ENCODE measurements around the gene ZFP36. TPM values are rescaled to one million over a fixed set of nuclear protein-coding genes. Genes with fewer than 3 reads are reported as not detected.

ZFP36 gene
- total RNA-seq, 2 experiments from 2014 or later, result 1,278 to 1,362 TPM

DNA sequence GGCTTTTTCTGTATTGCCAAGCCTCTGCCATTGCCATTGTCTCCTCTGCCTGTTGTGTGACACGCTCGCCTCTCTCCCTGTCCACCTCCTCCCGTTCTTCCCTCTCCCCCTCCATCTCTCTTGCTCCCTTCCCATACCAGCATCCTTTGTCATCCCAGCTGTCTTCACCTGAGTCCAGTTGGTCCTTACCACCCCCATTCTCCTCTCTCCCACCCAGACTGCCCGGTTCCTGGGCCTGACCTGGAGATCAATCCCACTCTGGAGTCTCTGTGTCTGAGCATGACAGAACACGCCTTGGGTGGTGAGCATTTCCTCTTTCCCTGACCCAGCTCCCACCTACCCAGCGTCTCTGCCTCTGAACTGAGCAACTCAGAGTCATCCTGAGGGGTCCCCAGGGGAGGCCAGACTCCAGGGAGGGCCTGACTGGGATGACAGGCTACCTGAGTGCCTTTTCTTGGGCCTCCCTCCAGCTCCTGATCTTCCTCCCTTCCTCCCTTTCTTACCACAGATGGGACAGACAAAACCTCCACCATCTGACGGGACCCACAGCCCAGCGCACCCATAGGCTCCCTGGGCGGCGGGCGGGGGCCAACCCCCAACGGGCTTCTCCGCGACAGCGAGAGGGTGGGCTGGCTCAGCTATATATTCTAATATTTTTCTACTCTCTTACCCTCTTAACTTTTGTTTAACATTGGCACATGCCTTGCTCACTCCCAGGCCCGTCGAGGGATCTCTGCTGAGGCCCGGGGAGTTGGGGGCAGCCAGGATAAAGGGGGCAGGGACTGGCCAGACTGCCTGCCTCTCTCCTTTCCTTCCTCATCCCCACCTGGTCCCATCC, 23.4 kb upstream of the ZFP36 start:
- peaks cover 89% of the 10 kb centered on the region for H3K36me3 ChIP-seq (ENCODE audit: insufficient read depth, low read length)
- POLR2A ChIA-PET, result interaction anchor here (0.9 to 1.2 kb wide), 2 partner anchors 9 to 29 kb away, joined by 3 to 4 read pairs; partner anchors contain the start of gene PLEKHG2
- ATAC-seq (ENCODE audit: poor library complexity) (no peak), DNase-seq (no peak)
- Mint-ChIP-seq H3K9me3 (no peaks in the 10 kb centered on the region), H3K4me3 (no peak overlapping the region), H3K36me3 (ENCODE audit: low read depth) (peaks cover 94% of the 10 kb centered on the region), H3K4me1 (ENCODE audit: low read depth) (no peaks in the 10 kb centered on the region), H3K27me3 (no peaks in the 10 kb centered on the region), H3K27ac (peak overlapping the region; percentile 30)
- H3K27me3 ChIP-seq (ENCODE audit: control insufficient read depth in 1 of 2, insufficient read depth in 2 of 2, low read length in 2 of 2), result no peaks in the 10 kb centered on the region
- CTCF ChIA-PET, result no interaction called here
- intact Hi-C loops (cut with DNase I, micrococcal nuclease), result no loop called here
- no peaks in the 10 kb centered on the region for H3K9me3 ChIP-seq (ENCODE audit: control insufficient read depth in 1 of 2, insufficient read depth in 1 of 2, low read length in 2 of 2)
- H3K4me1 ChIP-seq (ENCODE audit: insufficient read depth, low read length), result no peaks in the 10 kb centered on the region
- TF ChIP-seq, protein P1, sequence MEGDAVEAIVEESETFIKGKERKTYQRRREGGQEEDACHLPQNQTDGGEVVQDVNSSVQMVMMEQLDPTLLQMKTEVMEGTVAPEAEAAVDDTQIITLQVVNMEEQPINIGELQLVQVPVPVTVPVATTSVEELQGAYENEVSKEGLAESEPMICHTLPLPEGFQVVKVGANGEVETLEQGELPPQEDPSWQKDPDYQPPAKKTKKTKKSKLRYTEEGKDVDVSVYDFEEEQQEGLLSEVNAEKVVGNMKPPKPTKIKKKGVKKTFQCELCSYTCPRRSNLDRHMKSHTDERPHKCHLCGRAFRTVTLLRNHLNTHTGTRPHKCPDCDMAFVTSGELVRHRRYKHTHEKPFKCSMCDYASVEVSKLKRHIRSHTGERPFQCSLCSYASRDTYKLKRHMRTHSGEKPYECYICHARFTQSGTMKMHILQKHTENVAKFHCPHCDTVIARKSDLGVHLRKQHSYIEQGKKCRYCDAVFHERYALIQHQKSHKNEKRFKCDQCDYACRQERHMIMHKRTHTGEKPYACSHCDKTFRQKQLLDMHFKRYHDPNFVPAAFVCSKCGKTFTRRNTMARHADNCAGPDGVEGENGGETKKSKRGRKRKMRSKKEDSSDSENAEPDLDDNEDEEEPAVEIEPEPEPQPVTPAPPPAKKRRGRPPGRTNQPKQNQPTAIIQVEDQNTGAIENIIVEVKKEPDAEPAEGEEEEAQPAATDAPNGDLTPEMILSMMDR (IDR thresholded peaks at IDR 0.05), result no peak
- no peak overlapping the region for H3K27ac ChIP-seq (ENCODE audit: low read depth in 1 of 2, low read length in 2 of 2)
- no peak overlapping the region for H3K4me3 ChIP-seq (ENCODE audit: low read length)

DNA sequence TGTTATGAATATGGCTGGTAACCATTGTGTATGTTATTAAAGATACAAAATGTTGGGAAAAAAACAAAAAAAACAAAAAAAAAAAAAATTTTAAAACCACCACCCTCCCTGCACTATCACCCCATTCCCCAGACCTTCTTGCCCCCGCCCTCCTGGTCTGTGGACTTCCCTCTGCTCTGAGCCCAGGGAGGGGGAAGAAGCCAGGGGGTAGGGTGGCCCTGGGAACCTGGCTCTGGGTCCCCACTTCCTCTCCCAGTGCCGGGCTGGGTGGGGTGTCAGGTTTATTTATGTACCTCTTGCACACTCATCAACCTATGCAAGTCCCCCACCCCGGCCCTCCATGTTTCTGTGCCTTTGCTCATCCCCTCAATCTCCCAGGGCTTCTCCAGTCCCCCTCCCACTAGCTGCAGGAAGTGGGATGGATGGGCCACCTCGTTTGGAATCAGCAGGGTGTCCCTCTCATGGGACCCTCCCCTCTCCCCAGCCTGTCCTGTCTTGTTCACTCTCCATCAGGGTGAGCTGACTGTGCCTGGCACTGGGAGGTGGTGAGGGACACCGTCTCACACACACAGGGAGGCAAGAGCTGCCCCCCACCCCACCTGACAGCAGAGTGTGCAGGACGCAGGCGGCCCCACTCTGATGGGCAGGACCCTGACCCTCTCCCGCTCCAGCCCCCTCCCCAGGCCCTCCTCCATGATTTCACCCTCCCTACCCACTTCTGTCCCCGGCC, 21.6 kb upstream of the ZFP36 start:
- intact Hi-C loops (cut with DNase I, micrococcal nuclease), result no loop called here
- Histone ChIP-seq H3K27me3 (ENCODE audit: control insufficient read depth in 1 of 2, insufficient read depth in 2 of 2, low read length in 2 of 2) (no peaks in the 10 kb centered on the region), H3K36me3 (ENCODE audit: insufficient read depth, low read length) (peaks cover 94% of the 10 kb centered on the region), H3K4me1 (ENCODE audit: insufficient read depth, low read length) (peaks cover 11% of the 10 kb centered on the region), H3K9me3 (ENCODE audit: control insufficient read depth in 1 of 2, insufficient read depth in 1 of 2, low read length in 2 of 2) (no peaks in the 10 kb centered on the region), H3K4me3 (ENCODE audit: low read length) (no peak overlapping the region), H3K27ac (ENCODE audit: low read depth in 1 of 2, low read length in 2 of 2) (no peak overlapping the region)
- TF ChIP-seq, protein P1 (IDR thresholded peaks at IDR 0.05), result no peak
- no peak for DNase-seq
- ChIA-PET POLR2A (no interaction called here), CTCF (no interaction called here)
- no peak for ATAC-seq (ENCODE audit: poor library complexity)
- Mint-ChIP-seq H3K9me3 (no peaks in the 10 kb centered on the region), H3K4me1 (ENCODE audit: low read depth) (peaks cover 1% of the 10 kb centered on the region), H3K27ac (peak overlapping the region; percentile 55), H3K4me3 (no peak overlapping the region), H3K27me3 (no peaks in the 10 kb centered on the region), H3K36me3 (ENCODE audit: low read depth) (peaks cover 89% of the 10 kb centered on the region)

DNA sequence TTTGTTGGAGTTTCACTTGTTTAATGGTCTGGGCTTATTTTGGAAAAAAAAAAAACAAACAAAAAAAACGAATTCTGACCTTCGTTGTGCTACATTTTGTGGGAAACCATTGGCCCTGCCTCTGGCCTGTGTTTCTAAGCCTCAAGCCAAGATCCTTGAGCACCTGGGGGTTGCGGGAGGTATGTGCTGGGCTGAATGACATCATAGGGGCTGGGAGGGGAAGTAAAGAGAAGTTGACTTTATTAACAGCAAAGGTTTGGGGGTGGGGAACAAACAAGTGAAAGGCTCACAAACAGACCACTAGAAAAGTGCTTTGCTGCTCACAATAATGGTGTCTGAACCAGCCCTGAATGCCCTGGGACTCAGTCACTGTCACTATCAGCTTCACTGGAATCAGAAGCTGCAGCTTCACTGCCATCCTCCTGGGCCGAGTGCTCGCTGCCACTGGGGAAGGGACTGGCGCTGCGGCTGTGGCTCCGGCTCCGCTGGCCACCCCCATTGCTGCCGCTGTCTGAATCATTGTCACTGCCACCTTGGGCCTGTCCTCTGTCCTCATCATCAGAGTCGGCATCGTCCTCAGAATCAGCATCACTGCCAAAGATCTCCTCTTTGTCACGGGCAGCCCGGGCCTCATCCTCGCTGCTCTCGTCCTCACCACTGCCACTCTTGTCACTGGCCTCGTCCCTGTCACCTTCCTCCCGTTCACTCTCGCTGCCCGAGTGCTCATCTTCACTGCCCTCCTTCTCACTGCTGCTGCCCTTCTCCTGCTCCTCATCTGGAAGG, 20.8 kb upstream of the ZFP36 start:
- Mint-ChIP-seq H3K9me3 (no peaks in the 10 kb centered on the region), H3K4me3 (peak overlapping the region; percentile 54), H3K27ac (peak overlapping the region; percentile 55), H3K36me3 (ENCODE audit: low read depth) (peaks cover 91% of the 10 kb centered on the region), H3K4me1 (ENCODE audit: low read depth) (peaks cover 8% of the 10 kb centered on the region), H3K27me3 (no peaks in the 10 kb centered on the region)
- ATAC-seq (ENCODE audit: poor library complexity) (no peak), DNase-seq (no peak)
- Histone ChIP-seq H3K4me3 (ENCODE audit: low read length) (no peak overlapping the region), H3K9me3 (ENCODE audit: control insufficient read depth in 1 of 2, insufficient read depth in 1 of 2, low read length in 2 of 2) (no peaks in the 10 kb centered on the region), H3K4me1 (ENCODE audit: insufficient read depth, low read length) (peaks cover 17% of the 10 kb centered on the region), H3K27ac (ENCODE audit: low read depth in 1 of 2, low read length in 2 of 2) (no peak overlapping the region), H3K27me3 (ENCODE audit: control insufficient read depth in 1 of 2, insufficient read depth in 2 of 2, low read length in 2 of 2) (no peaks in the 10 kb centered on the region), H3K36me3 (ENCODE audit: insufficient read depth, low read length) (peaks cover 86% of the 10 kb centered on the region)
- TF ChIP-seq, protein P1 (IDR thresholded peaks at IDR 0.05), result no peak
- ChIA-PET CTCF (no interaction called here), POLR2A (no interaction called here)
- intact Hi-C loops (cut with DNase I, micrococcal nuclease), result no loop called here
